Middle frontal gyrus (tissue), 1 donor: ENCODE data around the gene ARMH3.
"Not testable (repeated sequence)": the region's sequence is repeated elsewhere in the genome, so short reads cannot be mapped to it uniquely, and the experiment has no call there.

Source experiments
- DNase-seq: peaks from one replicate; pipeline ENCODE4 v3.0.0-alpha.2; 2015; ENCODE audit warnings: low spot score; ENCODE audit errors: extremely low spot score

ARMH3 gene

DNA sequence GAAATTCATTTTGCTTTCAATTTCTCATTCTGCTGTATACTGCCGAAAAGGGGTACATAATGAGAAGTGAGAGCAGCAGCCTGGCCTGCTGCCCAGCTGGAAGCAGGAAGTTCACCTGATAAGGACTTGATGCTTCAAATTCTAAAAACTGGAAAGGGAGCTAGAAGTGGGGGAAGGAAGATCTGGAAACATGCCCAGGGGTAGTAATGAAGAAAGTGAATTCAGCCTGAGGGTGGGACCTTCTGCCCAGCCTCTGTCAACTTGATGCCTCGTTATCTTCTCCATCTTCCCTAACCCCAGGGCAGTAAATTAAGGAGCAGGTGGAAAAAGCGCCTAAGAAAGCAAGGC is 69.4 kb downstream of the ARMH3 start:
- DNase-seq: no peak

DNA sequence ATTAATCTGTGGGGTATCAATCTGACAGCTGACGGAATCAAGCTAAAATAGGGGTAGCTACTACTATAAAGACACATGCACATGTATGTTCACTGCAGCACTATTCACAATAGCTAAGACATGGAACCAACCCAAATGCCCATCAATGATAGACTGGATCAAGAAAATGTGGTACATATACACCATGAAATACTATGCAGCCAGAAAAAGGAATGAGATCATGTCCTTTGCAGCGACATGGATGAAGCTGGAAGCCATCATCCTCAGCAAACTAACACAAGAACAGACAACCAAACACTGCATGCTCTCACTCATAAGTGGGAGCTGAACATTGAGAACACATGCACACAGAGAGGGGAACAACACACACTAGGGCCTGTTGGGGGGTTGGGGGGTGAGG is 75.3 kb downstream of the ARMH3 start:
- not testable (repeated sequence) for DNase-seq

DNA sequence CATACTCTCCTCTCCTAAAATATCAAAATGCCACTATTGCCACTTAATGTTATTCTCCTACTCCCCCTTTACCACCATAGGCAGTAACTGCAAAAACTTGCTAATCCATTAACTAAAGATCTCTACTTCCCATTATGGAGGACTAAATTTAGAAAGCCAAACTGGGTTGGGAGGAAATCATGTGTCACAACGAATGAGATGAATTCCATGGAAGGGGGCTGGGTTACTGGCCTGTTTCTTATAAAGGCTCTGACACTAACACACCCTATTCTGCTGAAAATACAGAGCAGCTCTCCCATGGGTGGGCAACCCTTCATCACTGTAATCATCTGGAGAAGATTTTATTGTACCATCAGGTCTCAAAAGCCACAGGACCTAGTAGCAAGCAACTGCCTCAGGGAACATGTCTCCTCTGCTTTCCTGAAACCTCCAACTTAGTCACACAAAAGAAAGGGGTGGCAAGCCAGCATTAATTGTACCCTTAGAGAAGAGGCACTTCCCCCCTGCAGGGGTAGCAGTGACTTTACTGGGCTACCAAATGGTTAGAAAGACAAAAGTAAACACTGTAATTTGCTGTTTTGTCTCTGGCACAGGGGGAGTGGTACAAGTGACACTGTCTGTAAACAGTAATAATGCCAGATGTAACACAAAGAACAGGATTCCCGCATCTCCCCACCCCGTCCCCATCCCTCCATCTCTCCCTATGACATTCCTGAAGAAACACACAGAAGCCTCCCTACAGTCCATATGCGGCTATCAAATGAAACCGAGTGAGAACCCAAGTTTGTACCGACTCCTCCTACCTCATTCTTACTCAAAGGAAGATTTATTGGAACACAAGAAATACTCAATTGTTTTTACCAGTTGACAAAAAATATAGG is 81.6 kb downstream of the ARMH3 start:
- DNase-seq: no peak

DNA sequence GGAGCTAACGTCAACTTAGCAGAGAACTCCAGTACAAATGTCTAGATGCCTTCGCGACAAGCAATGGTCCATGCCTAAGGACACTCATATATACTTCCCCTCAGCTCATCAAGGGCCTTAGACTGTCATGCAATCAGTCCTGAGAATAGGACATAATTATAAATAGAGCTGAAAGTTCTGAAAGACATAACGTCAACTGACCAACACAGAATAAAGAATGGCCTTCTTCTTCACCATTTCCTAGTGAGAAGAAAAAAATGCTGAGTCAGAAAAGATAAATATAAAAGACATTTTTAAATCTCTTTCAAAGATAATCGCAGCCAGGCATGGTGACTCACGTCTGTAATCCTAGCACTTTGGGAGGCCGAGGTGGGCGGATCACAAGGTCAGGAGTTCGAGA is 83.2 kb downstream of the ARMH3 start:
- DNase-seq: no peak

DNA sequence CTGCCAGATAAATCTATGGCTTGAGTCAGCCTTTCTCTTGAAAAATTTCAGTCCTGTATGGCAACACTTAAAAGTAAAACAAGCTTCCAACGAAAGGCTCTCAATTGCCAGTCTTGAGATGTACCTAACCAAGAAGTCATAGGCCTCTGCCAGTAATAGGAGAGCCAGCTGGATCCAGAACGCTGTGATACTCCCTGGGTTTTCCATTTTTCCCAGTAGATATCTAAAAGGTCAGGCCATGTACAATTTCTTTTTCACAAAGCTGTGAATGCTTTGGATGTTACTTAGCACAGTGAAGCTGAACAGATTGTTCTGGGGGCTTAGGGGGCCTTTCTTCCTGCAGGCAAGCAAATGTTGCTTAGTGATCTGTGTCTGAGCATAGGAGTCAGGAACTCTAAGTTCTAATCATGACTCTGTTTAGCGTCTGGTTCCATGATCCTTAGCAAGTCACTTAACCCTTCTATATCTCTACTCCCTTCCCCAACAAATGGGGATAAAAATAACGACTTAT is 86.5 kb downstream of the ARMH3 start:
- DNase-seq: no peak

DNA sequence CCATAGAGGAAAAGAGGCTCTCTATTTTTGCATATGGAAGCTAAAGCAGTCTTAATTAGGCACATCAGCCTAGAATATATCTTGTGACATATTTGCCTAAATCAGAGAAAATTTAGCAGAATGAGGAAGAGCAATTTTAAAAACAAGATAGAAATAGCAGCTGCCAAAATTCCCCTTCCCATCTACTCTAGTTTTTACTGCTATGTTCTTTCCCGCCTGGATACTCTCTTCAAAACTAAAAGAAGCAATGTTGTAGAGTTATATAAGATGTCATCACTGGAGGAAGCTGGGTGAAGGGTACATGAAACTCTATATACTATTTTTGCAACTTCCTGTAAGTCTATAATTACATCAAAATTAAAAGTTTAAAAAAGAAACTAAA is 87.0 kb downstream of the ARMH3 start:
- DNase-seq: peak; percentile 16

DNA sequence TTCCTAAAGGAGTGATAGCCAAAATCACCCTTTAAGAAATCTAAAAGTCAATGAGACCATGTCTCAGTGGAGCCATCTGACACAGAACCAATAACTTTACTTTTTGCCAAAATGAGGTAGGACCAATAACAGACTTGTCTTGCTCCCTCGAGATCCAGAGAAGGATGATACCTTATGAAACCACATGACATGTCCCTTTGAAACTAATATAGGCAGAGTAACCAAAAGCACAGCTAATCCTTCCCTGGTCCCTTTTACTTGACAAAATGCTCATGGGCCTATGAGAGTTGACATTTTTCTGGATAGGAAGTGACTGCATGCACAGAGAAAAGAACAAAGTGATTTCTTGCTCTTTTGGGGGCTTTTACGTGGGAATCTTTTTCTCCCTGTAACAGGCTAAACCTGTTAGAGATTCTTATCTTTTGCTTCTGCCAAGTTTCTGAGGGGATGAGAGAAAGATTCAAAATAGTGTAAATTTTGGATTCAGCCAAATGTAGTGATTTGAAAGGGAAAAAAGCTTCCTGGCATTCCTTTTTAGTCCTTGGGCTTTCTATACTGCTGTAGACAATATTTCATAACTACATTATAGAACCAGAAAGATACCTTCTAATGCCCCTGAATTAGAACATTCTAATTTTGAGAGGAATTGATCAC is 87.6 kb downstream of the ARMH3 start:
- DNase-seq: no peak

DNA sequence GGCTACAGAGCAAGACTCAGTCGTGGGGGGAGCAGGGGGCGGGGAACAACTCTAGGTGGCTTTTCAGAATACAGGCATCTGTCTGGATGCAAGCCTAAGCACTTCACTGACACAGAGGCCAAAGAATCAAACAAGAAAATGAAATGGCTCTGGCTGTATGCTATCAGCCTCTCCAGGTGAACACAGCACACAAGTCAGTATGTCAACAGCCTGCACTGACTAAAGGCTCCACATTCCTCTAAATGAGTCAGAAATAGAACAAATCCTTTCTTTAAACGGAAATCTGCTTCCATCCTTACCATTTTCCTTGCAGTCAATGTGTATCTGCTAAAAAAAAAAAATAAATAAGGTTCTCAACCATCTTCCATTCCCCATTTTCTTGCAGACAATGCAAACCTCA is 88.3 kb downstream of the ARMH3 start:
- DNase-seq: no peak

DNA sequence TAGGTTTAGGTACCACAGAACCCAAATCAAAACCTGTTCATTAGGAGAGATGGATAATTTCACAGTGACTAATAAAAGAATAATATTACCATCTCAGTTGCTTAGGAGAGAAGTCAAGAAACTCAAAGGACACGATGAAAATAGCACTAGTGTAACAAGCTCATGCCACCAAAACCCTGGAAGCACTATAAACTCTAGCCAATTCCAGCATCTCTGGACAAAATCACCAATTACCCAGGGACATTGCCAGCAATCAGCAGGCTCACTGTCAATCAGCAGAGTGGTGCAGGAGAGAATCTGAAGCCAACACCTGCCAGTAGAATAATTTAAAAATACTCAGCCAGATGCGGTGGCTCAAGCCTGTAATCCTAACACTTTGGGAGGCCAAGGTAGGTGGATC is 88.9 kb downstream of the ARMH3 start:
- no peak for DNase-seq

DNA sequence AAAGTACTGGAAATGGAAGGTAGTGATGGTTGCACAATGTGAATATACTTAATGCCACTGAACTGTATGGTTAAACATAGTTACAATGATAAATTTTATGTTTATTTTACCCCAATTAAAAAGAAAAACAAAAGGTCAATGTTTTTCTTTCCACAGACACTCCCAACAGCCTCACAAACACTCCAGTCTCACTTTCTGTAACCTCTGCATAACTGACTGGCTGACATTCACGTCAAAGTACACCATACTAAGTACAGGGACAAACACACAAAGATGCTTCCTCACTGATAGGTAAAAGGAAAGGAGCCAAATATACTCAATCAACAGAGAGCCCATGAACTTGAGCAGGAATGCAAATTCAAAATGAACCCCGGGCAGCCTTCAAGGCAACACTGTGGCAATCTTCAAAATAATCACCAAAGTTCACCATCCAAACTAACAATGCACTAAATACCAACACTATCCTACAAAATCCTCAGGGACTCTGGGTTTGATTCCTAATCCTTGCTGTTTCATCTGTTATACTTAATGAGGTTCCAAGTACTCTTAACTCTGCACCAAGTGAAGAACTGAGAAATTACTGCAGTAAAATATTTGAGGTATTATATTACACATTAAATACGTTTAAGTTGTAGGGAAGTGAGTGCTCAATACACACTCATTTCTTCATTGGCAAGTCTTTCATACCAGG is 90.8 kb downstream of the ARMH3 start:
- no peak for DNase-seq

DNA sequence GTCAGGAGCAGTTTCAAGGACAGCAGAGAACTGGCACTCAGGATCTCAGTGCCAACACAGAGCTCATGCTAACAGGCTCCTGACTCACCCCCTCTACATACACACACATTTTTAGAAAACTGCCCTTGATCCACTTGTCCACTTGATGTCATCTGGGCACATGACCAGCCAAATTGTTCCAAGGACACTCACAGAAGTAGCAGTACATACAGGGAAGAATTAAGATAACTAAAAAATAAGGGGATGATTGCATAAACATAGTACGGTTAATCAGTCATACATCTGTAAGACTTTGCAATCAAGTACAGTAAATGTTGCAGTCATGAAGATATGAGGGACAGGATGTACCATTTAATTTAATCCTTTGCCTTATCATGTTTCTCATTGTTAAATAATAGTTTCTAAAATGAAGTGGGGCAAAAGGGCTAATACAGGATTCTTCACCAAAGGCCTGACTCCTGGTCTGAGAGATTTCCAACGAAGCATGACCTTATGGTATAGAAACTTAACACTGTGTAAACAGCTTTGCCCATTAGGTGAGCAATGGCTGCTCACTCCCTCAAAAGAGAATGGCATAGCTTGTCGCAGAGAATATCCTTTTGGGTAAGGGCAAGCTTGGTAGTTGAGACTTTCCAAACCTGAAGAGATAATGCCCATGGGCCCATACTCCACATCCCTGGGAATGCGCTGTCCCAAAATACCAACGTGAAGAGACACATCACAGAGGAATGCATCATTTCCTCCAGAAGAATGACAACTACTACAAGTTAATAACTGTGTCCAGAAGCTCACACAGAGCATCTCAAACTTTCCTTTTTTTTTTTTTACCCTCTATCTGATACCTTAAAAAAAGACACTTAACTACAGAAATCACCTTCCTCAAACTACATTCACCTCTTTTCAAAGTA is 94.1 kb downstream of the ARMH3 start:
- DNase-seq: no peak

DNA sequence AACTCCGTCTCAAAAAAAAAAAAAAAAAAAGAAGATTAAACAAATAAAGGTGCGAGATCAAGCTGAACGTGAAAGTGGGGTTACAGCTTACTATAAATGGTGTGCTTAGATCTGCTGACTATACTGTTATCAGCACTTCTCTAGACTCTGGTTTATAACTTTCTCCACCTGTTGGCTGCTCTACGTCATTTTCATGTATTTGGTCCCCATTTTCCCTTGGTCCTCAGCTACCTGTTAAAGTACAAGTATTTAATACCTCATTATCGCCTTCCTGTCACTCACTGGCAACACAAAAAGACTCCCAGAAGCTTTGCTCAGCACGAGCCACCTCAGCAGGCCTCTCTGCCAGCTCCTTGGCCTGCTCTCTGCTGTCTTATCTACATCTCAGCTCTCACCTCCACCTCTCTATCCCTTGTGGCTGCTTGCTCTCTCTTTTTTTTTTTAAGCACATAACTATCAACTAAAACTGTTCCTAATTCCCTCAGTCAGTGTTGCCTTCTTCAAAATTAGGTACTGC is 95.0 kb downstream of the ARMH3 start:
- no peak for DNase-seq

DNA sequence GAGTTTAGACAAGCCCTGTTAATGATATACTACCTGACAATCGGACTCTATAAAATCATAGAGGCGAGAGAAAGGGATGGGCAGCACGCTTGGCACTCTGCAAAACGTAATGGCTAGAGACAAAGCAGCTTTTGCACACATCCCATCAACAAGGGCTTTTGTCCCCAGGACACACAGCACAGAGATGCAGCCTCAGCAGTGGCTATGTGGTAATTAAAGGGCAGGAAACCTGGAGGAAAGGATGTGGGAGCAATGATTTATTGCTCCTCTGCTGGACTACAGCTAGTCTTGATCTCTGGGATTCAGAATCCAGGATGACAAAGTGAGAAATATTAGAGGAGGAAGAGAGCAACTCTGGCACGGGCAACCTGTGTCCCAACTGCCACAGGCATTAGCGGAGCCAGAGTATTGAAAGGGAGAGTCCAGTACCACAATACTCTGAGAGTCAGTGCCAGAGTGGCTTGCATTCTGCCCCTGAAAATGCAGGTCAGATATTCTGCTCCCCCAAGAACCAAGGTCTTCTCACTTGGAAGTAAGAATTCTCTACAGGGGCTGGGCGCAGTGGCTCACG is 96.5 kb downstream of the ARMH3 start:
- no peak for DNase-seq

DNA sequence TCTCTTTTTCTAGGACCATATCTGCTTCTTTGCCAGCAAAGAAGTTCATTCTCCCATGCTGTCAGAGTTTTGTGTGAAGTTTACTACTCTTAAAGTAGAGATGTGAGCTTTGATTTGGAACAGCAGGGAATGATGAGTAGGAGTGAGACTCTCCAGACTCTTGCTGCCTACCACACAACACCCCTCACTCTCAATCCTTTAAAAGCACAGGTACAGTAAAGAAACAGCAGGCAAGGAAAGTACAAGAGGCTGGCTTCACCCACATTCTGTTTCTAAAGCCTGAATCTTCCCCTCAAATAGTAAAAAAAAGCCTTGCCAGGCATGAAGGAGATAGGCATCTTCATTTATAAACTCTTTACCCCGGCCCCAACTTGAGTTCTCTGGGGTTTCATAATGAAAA is 97.3 kb downstream of the ARMH3 start:
- DNase-seq: no peak

DNA sequence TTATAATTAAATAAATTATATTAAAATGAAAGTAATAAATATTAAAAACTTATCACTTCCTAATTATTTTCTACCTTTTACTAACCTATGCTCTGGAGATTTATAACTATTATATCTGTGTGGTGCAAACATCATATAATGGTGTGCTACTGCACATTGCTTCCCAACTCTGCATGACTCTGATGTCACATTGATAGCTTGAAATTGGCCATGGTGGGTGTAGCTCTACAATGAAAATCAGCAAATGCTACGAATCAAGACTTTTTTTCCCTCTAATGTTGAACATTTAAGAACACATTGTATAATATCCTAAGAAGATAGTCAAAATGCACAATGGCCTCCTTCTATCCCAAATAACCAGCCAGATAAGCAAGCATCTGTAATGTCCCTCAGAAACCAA is 99.1 kb downstream of the ARMH3 start:
- no peak for DNase-seq

DNA sequence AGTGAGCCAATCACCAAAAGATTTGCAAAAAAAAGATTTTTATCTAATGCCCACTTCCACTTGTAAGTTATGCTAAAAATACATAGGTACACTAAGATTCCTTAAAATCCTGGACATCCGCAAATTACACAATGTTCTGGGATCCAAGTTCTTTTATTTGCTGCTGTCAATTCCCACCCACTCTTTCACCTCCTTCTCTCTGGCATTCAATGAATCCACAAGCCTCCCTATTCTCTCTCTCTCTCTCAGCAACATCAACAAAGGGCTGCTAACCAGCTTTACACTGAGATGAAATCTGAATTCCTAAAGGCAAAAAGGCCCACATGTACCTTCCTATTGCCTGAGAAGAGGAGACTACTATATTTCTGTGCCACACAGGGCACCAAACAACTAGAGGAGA is 99.9 kb downstream of the ARMH3 start:
- DNase-seq: peak; percentile 37

DNA sequence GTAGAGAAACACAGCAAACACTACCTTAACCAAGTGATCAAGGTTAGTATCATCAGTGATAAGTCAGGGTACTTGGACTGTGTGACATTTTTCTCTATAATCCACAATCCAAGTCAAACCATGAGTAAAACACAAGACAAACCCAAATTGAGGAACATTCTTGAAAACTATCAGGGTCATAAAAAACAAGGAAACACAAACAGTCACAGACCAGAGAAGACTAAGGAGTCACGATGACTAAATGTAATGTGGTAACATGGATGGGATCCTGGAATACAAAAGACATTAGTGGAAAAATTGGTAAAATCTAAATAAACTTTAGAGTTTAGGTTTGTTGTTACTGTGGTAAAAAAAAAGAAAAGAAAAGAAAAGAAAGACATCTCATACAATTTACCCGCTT is 103.8 kb downstream of the ARMH3 start:
- no peak for DNase-seq

DNA sequence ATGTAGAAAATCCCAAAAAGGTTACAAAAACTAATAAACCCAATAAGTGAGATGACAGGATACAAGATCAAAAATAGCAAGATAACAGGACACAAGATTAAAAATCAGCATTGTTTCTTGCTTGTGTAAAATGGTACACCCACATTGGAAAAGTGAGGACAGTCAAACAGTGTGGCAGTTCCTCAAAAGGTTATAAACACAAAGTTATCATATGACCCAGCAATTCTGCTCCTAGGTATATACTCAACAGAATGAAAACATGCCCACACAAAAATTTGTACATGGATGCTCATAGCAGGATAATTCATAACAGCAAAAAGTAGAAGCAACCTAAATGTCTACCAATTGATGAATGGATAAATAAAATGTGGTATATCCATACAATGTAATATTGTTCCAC is 105.8 kb downstream of the ARMH3 start:
- DNase-seq: no peak

DNA sequence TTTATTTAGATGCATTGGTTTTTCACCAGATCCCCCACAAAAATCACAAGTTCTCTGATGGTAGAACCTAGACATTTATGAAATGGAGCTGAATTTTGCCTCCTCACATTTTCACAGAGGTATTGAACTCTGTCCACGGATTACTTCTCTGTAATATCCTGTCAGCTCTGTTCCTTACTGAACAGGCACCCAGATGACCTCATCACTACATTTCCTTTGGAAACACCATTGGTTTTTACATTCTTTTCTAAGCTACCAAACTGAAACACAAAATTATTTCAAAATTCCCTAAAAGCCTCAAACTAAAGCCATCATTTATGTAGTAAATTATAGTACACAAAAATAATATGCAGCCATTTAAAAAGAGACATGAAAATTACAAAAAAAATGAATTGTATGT is 114.1 kb downstream of the ARMH3 start:
- no peak for DNase-seq

DNA sequence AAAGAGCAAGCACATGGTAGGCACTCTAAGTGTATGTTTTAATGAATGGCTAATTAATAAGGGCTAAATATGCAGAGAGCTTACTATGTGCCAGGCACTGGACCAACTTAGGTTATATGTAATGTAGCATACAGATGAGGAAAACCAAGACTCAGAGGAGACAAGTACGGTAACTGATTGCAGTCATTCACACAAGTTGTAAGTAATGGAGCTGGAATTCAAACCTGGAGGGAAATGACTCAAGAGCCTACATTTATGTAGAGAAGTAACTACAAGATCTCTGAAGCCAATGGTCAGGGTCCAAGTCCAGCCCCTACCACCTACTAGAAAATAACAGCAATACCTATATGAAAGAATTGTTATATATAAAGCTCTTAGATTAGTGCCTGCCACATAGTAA is 115.1 kb downstream of the ARMH3 start:
- DNase-seq: no peak

DNA sequence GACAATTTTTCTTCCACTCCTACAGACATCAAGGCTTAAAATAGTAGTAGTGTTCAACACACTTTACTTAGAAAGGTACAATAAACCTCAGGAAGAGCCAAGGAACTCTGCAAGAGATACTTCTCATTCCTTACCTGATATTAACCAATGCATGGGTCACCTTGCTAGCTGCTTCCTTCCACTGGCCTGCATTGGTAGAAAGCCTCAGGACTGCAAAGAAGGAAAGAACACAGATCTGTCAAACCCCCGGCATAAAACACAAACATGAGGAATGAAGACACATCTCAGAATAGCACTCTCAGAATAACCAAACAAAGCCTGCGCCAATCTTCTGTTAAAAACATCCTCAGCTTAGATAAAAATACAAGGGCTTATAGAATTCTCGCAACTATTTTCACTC is 116.2 kb downstream of the ARMH3 start:
- no peak for DNase-seq
